HG02763 (cell line): Measurements from ENCODE around the gene LINGO4.

Source experiments
- ATAC-seq: cut with Tn5 transposase; IDR thresholded peaks from one replicate; pipeline ENCODE4 v1.9.1; 2021; ENCODE audit warnings: mild to moderate bottlenecking, moderate library complexity; ENCODE audit not compliant: unreplicated experiment

The LINGO4 gene, protein sequence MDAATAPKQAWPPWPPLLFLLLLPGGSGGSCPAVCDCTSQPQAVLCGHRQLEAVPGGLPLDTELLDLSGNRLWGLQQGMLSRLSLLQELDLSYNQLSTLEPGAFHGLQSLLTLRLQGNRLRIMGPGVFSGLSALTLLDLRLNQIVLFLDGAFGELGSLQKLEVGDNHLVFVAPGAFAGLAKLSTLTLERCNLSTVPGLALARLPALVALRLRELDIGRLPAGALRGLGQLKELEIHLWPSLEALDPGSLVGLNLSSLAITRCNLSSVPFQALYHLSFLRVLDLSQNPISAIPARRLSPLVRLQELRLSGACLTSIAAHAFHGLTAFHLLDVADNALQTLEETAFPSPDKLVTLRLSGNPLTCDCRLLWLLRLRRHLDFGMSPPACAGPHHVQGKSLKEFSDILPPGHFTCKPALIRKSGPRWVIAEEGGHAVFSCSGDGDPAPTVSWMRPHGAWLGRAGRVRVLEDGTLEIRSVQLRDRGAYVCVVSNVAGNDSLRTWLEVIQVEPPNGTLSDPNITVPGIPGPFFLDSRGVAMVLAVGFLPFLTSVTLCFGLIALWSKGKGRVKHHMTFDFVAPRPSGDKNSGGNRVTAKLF

DNA sequence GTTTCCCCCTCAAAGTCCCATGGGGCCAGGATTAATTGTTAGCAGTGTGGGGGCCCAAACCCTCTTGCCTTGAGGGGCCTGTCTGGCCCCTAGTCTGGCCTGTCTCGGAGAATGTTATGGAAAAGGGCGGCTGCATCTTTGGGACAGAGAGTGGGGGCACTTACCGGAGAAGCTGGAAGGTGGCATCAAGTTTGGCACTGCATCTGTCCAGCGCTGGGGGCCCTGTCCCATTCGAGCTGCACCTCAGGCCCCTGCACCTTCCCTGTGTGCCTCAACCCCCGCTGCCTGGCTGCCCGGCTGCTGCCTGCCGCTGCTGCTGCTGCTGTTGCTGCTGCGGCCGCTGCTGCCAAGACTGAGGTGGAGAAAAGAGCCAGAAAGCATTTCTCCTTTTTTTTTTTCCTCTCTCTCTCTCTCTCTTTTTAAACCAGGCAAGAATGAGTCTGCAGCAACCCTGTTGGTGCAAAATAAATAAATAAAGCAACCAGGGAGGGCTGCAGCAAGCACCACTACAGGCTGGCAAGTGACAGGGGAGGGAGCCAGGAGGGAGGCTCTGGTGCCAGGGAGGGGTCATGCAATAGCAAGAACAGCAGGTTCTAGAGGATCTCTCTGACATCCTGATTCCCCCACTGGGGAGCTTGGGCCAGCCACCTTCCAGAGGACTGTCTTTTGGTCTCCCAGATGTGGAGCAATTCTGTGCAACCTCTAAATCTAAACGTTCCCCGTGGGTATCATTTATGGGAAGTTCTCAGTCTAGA lies at the start of gene LINGO4:
Gene LINGO4, minus strand, starts transcription at position 354 of the 755 bp plus-strand sequence. CDS start 2,715 bp downstream, outside the sequence.
- no peak for ATAC-seq

DNA sequence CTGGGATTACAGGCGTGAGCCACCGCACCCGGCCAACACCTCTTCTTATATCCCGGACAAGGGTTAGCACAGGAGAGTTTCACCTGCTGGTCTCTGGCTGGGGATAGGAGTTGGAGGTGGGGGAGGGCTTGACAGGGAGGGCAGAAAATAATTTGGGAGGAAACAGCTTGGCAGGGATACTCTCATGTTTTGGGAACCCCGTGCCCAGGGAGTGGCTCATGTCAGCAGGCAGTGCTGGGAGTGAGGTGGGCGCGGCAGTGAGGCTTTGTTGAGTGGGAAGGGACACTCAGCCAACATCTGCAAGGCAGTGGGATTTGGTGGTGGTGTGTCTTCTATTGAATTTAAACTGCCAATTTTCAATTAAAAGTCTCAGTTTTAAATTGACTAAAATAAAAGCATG lies 49.4 kb upstream of the LINGO4 start:
- no peak for ATAC-seq

DNA sequence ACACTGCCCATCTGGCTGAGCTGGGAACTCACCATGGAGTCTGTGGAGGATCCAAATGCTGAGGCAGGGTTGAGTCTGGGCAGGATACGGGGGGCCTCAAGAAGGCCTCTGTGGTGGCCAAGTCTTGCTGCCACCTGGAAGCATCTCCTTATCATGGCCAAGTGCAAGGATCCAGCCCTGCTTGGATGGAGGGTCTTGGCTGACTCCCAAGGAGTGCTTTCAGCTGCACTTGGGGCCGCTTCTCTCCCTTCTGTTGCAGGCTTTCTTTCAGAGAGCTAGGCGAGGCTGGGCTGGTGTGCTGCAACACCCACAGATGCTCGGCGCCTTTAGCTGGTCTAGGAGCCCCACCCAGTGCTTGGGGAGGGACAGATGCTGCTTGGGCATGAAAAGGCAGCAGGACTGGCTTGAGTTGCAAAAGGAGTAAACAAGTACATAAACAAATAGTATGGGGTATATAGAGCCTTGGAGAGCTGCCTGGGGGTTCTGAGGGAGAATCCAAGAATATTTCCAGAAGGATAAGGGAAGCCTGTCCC lies 48.3 kb upstream of the LINGO4 start, which contains the start of gene THEM5:
Gene THEM5, minus strand, starts transcription at position 302 of the 533 bp plus-strand sequence. Its CDS starts 147 bp downstream, at position 155.
- no peak for ATAC-seq

DNA sequence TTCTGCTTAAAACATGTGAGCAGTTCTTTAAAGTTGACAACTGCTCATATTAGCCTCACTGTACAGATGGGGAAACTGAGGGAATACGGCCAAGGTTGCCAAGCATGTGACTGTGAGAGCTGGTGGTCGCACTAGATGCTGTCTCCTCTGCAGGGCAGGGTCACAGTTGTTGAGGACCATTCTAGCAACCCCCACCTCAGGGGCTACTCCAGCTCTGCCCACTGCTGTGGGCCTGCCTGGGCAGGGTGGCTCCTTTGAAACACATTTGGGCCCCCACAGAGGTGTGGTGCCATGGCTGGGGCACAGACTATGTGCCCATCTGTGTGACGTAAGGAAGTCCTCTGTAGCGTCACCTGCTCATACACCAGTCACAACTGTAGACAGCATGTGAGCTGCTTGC lies 47.5 kb upstream of the LINGO4 start:
- no peak for ATAC-seq

DNA sequence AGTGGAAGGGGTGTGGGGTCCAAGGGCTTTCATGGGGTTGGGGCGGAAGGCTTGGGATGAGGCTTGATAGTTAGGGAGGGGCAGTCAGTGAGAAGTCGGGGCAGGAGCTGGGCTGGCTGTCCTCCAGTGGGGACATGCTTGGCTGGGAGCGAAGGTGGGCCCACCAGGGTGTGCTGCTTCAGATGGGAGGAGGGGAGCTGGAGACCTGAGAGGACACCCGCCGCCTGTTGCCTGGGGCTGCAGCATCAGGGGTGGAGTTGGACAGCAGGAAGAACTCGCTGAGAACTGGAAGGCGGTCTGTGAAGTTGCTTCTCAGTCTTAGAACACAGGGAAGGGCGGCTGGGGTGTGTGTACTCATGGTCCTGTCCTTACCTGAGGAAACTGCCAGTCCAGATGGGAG lies 46.7 kb upstream of the LINGO4 start:
- no peak for ATAC-seq

DNA sequence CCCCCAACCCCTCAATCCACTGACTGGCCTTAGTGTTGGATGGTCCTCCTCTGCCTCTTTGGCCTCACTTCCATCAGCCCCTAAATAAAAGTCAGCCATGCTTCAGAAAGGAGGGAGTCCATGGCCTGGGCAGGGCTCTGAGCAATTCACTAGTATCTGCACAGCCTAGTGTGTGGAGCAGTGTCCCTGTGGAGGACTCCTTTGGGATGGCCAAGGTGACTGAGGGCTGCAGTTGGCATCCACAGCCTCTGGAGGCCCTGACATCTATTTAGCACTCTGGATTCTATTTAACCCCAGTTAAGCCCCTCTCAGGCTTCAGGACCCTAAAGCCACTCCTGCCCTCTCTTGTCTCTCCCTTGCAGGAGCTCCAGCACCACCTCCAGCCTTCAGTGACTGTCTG lies 44.7 kb upstream of the LINGO4 start:
- no peak for ATAC-seq

DNA sequence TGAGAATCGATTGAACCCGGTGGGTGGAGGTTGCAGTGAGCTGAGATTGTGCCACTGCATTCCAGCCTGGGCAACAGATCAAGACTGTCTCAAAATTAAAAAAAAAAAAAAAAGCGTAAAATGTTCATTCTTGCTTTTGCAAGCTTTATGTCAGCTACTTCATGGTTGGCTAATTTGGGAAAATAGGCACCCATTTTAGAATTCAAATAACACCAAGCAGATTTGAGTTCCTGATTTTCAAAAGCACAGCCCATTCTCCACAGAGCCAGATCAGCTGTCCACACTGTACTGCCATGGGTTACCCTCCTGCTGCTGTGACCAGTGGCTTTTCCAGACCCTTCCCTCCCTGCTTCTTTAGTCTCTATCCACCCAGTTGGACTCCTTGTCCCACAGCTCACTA lies 43.9 kb upstream of the LINGO4 start:
- ATAC-seq = no peak

DNA sequence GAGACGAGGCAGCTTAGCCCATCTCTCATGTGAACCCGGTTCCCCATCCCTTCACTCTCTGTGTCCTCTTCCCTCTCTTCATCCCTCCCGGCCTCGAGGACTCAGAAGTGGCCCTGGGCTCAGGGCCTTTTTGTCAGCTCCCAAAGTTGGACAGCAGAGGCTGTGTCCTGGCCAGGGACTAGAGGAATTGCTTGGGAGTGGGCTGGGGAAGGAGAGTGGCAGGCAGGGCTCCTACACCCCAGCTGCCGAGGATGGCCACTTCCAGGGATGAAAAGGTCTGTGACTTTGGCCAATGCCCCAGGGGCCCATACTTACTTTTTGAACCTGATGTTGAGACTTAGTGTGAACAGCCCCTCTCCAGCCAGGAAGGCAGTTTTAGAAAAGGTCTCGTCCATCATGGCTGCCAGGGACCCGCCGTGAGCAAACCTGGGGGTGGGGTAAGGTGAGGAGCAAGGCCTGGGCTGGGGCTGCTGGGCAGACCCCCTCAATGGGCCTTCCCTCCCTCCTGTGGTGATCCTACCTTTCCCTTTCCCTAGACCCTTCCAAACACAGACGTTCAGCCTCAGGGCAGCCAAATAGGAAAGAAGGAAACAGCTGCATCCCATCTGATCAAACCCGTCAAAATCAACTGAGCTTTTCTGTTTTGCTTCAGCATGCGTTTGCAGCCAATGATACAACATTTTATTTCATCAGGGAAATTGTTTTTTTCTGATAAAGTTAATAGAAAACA lies 42.8 kb upstream of the LINGO4 start:
- ATAC-seq = no peak

DNA sequence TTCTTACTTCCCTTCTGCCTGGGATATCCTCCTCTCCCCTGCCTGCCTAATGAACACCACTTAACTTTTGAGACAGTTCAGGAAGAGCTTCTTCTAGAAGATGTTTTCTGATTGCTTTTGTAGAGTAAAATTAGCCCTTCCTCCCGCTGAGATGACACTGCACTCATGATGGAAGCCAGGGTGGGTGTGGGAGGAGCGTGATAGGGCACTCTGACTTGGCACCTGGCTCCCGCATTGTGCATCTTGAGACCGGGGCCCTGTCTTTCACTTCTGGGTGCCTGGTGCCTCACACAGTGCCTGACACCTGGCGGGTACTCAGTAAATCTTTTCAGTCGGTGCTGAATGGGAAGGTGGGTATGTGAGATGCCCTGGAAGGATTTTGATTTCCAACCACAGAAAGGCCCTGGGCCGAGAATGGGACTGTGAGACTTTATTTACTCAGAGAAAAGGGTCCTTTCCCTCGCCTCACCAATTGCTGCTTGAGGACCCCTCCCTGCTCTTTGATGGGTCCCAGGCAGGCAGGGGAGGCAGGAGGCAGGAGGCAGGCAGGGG lies 41.5 kb upstream of the LINGO4 start:
- no peak for ATAC-seq

DNA sequence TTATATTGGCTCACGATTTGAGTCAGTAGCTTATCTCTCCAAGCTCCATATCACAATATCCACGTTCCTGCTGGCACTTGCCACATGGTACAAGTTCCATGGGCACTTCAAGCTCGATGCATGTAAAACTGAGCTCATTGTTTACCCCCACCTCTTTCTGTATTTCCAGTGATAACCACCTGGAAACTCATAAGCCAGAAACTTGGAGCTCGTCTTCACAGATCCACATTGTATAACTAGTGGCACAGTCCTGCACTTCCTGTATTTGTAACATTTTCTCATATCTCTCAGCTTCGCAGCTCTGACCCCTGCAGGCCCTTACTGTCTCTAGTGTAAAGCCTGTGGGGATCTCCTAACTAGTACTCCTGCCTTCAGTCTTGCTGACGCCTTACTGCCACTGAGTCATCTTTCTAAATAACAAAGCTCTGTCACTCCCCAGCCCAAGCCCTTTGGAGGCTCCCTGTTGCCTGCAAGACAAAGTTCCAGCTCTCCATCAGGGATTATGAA lies 40.9 kb upstream of the LINGO4 start:
- no peak for ATAC-seq

DNA sequence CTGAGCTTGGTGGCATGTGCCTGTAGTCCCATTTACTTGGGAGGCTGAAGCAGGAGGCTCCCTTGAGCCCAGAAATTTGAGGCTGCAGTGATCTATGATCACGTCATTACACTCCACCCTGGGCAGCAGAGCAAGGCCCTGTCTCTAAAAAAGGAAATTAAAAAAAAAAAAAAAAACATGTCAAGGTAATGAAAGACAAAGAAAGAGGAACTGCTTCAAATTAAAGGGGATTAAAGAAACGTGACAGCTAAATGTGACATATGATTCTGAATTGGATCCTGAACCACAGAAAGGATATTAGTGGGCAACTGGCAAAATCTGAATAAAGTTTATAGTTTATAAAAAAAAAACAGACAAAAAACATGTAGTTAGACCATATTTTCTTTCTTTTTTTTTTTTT lies 38.2 kb upstream of the LINGO4 start:
- ATAC-seq = no peak

DNA sequence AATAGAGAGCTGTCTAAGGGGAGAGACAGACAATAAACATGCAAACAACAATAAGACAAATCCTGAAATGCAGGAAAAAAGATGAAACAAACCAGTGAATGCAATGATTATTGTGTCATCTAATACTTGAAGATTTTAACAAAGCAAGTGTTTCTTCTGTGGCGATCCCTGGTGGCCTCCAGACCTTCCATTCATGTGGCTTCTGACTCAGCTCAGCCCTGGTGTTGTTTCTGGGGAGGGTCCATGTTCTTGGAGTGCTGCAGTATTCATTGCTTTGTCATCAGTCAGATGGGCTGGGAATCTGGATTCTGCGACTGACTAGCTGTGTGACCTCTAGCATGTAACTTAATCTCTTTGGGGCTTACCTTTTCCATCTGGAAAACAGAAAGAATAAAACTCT lies 35.9 kb upstream of the LINGO4 start:
- ATAC-seq = no peak

DNA sequence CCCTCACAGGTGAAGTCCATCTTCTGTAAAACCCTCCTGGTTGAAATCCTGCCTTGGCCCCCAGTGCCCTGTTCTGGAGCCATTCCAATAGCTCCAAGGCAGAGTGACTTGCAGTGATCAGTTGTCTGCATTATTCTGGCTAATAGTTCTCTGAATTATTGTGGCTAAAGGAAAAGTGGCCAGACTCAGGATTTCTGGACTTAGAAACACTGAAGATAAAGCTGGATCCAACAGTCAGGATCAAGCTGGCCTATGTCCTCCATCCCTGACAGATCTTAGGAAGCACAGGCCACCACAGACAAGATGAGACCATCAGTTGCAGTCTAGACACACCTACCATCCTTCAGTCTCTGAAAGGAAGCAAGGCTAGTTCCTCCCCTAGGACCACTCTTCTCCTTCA lies 35.2 kb upstream of the LINGO4 start:
- ATAC-seq = no peak

DNA sequence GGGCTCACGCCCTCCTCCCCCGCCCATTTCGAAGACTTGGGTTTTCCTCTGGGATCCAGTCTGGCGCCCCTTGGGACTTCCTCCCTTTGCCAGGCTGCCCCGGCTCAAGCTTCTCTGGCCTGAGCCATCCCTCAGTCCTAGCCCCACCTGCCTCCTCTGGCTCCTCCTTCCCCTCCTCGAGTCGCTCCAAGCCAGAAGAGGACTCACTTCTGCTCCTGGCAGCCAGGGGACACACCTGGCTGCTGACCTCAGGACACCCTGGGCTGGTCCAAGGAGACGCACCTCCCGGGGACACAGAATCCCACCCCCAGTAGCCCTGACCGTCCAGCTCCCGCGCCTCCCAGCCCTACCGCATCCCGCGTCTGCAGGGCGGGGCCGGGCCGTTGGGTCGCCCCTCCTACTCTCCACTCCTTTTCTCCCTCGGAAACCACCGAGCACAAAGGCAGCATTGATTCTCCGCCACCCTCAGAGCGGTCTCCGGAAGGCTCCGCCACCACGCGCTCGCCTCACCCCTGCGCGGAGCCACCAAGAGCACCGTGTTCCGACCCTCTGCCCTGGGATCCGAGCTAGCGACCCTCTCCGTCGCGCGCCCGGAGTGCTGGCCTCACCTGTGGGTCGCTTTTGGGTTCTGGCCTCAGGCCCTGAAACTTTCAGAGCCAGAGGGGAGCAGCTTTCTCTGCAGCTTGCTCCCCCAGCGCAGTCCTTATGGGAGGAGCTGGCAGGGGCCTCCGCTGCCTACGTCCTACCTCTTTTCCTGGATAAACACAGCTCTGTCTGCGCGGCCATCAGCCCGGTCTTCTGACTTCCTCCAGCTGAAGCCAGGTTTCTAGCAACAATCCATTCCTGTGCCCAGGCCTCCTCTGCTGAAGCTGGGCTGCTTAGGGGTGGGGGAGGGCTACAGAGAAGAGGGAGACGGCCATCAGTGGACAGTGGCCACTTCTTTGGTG lies 34.5 kb upstream of the LINGO4 start, which contains the start of gene C2CD4D:
Gene C2CD4D, minus strand, starts transcription at position 364 of the 947 bp plus-strand sequence. CDS start 831 bp downstream, outside the sequence.
- no peak for ATAC-seq

DNA sequence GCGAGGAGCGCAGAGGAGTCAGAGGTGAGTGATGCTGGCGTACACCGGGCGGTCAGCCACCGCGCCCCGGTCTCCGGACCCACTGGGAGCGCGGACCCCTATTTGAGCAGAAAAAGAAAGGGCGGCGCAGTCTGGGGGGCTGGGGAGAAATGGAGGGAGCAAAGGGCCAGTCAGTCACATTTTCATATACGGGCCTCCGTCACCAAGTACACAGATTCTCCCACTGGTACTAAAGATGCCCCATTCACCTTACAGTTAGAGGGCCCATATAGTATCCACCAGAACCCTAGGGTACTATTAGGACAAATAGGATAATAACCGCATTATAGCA lies 33.8 kb upstream of the LINGO4 start:
- no peak for ATAC-seq

DNA sequence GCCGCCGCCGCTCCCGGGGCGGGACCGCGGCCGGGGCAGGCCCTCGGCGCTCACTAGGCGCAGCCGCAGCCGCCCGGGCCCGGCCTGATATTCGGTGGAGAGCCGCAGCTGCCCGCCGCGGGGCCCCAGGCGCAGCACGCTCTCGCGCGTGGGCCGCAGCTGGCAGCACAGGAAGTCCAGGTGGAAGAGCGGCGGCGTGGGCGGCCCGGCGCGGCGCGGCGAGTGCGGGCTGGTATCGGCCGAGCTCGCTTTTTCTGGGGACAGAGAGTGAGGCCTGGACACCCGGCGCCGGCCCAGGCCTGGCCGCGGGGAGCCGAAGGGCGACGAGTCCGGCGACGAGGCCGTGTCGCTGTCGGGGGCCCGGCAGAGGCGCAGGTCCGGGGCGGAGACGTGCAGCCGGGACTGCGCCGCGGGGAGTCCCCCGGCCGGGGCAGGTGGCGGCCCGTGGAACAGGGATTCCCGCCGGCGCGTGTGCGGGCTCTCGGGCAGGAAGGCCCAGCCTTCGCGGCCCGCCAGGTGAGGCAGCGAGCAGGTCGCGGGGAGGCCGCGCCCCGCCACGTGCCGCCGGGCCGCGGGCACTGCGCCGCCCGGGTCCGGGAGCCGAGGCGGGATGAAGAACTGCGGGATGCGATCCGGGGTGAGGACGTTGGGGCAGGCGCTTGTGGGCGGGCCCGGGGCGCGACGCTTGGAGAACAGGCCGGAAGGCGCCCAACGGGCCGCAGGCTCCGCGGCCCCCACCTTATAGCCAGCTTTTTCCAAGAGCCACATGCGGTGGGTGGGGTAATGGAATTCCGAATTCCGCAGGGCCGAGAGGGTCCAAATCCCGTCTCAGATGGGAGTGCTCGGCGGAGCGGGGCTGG lies 33.2 kb upstream of the LINGO4 start:
- ATAC-seq = no peak

DNA sequence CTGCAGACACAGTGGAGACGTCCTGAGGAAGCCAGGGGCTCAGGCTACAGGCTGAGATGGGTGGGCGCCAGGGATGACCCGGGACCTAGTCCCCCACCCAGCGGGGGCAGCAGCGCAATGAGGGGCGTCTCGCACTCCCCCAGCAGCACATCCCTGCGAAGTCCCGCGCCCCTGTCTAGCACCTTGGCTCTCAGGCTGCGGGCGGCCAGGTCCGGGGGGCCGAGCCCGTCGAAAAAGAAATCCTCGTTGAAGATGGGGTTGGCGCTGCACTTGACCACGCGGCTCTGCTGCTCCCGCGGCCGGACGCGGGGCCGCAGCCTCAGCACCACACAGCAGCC lies 32.6 kb upstream of the LINGO4 start:
- no peak for ATAC-seq

DNA sequence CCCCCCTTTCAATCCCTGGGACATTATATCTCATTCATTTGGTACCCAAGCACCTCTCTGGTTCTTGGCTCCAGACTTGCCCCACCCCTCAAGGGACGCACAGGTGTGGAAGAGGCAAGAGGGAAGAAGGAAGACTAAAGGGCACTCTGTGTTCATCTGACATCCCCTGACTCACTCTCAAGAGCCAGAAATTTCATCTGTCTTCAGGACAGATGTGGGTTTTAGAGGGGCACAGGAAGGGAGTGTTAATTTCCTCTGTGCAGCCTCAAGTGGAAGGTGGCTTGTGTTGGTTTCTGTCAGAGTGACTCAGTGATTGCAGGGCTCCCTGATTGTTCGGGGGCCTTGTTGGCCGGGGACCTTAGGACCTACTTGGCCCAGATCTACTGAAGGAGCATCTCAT lies 32.0 kb upstream of the LINGO4 start:
- ATAC-seq = no peak
